Activated naive CD8-positive, alpha-beta T cell treated with anti-CD3 and anti-CD28 coated beads for 36 hours (primary cell): ENCODE measurements around the gene PLCD1. TPM values are rescaled to one million over a fixed set of nuclear protein-coding genes. Genes with fewer than 3 reads are reported as not detected.
"Not testable (repeated sequence)": the region's sequence is repeated elsewhere in the genome, so short reads cannot be mapped to it uniquely, and the experiment has no call there.

ENCODE experiments used
- DNase-seq: peaks from one replicate; pipeline ENCODE4 v3.0.0; 2021
- H3K27ac Mint-ChIP-seq: one replicate; pipeline ENCODE4 v1.8.0; 2022; ENCODE audit warnings: mild to moderate bottlenecking, moderate library complexity, mixed read lengths
- H3K27me3 Mint-ChIP-seq: one replicate; pipeline ENCODE4 v1.8.0; 2022; ENCODE audit warnings: mild to moderate bottlenecking, mixed read lengths
- H3K36me3 Mint-ChIP-seq: one replicate; pipeline ENCODE4 v1.8.0; 2021; ENCODE audit warnings: mild to moderate bottlenecking, mixed read lengths
- H3K4me1 Mint-ChIP-seq: one replicate; pipeline ENCODE4 v1.8.0; 2021; ENCODE audit warnings: mixed read lengths
- H3K4me3 Mint-ChIP-seq: one replicate; pipeline ENCODE4 v1.8.0; 2022; ENCODE audit warnings: mild to moderate bottlenecking, moderate library complexity, mixed read lengths
- H3K9me3 Mint-ChIP-seq: one replicate; pipeline ENCODE4 v1.8.0; 2022; ENCODE audit warnings: mixed read lengths
- total RNA-seq, 2 experiments: library from RNA; stranded (reverse); gene quantifications; one replicate each; pipeline ENCODE4 v1.2.3, GENCODE V29; 2021

Gene PLCD1
- total RNA-seq, 2 experiments from 2014 or later, result 5.7 to 9.1 TPM

- Mint-ChIP-seq H3K36me3 (no peaks in the 10 kb centered on the region), H3K27me3 (no peaks in the 10 kb centered on the region), H3K27ac (no peak overlapping the region), H3K9me3 (no peaks in the 10 kb centered on the region), H3K4me3 (no peak overlapping the region), H3K4me1 (no peaks in the 10 kb centered on the region)
- DNase-seq, result no peak
Observed at GRCh38 chr3:38046027-38046426, 16.6 kb upstream of the PLCD1 start.

- Mint-ChIP-seq H3K27me3 (peaks cover 3% of the 10 kb centered on the region), H3K4me3 (no peak overlapping the region), H3K36me3 (no peaks in the 10 kb centered on the region), H3K27ac (no peak overlapping the region), H3K9me3 (peaks cover 2% of the 10 kb centered on the region), H3K4me1 (peaks cover 20% of the 10 kb centered on the region)
- DNase-seq, result no peak
Observed at GRCh38 chr3:38043486-38043885, 14.0 kb upstream of the PLCD1 start.

- peaks cover 9% of the 10 kb centered on the region for H3K9me3 Mint-ChIP-seq
- no peak for DNase-seq
- peaks cover 8% of the 10 kb centered on the region for H3K36me3 Mint-ChIP-seq
- H3K27me3 Mint-ChIP-seq, result peaks cover 3% of the 10 kb centered on the region
- H3K27ac Mint-ChIP-seq, result no peak overlapping the region
- peaks cover 27% of the 10 kb centered on the region for H3K4me1 Mint-ChIP-seq
- peak overlapping the region; percentile 70 for H3K4me3 Mint-ChIP-seq
Observed at GRCh38 chr3:38040401-38040800, 11.0 kb upstream of the PLCD1 start.

GRCh38 chr3:38039899-38040261 lies 10.4 kb upstream of the PLCD1 start:
- peaks cover 8% of the 10 kb centered on the region for H3K36me3 Mint-ChIP-seq
- H3K4me1 Mint-ChIP-seq, result peaks cover 27% of the 10 kb centered on the region
- no peak for DNase-seq
- H3K4me3 Mint-ChIP-seq, result peak overlapping the region; percentile 70
- H3K27ac Mint-ChIP-seq, result peak overlapping the region; percentile 88
- H3K27me3 Mint-ChIP-seq, result peaks cover 3% of the 10 kb centered on the region
- peaks cover 9% of the 10 kb centered on the region for H3K9me3 Mint-ChIP-seq

GRCh38 chr3:38039101-38039898 lies 9.9 kb upstream of the PLCD1 start, which contains the start of gene DLEC1:
TSS of gene DLEC1 (plus strand) at chr3:38039208. CDS start at chr3:38039226, 18 bp downstream.
- peak; percentile 84 for DNase-seq
- H3K27ac Mint-ChIP-seq, result peak within 1 kb of the TSS; percentile 88
- peak within 1 kb of the TSS; percentile 70 for H3K4me3 Mint-ChIP-seq
- peaks cover 8% of the 10 kb centered on the region for H3K36me3 Mint-ChIP-seq
- peaks cover 9% of the 10 kb centered on the region for H3K9me3 Mint-ChIP-seq
- peaks cover 7% of the 10 kb centered on the region for H3K27me3 Mint-ChIP-seq
- peaks cover 27% of the 10 kb centered on the region for H3K4me1 Mint-ChIP-seq

- peaks cover 10% of the 10 kb centered on the region for H3K27me3 Mint-ChIP-seq
- H3K4me3 Mint-ChIP-seq, result peak overlapping the region; percentile 70
- peaks cover 8% of the 10 kb centered on the region for H3K36me3 Mint-ChIP-seq
- DNase-seq, result peak; percentile 37
- H3K4me1 Mint-ChIP-seq, result peaks cover 27% of the 10 kb centered on the region
- H3K27ac Mint-ChIP-seq, result peak overlapping the region; percentile 88
- peaks cover 9% of the 10 kb centered on the region for H3K9me3 Mint-ChIP-seq
Observed at GRCh38 chr3:38038447-38038911, 9.0 kb upstream of the PLCD1 start.

GRCh38 chr3:38036906-38037305 lies 7.5 kb upstream of the PLCD1 start:
- no peak for DNase-seq
- Mint-ChIP-seq H3K9me3 (peaks cover 9% of the 10 kb centered on the region), H3K4me3 (no peak overlapping the region), H3K27ac (no peak overlapping the region), H3K4me1 (peaks cover 27% of the 10 kb centered on the region), H3K27me3 (peaks cover 15% of the 10 kb centered on the region), H3K36me3 (peaks cover 8% of the 10 kb centered on the region)

GRCh38 chr3:38036286-38036685 lies 6.8 kb upstream of the PLCD1 start:
- H3K4me1 Mint-ChIP-seq, result peaks cover 31% of the 10 kb centered on the region
- H3K27me3 Mint-ChIP-seq, result peaks cover 20% of the 10 kb centered on the region
- no peak overlapping the region for H3K4me3 Mint-ChIP-seq
- no peak overlapping the region for H3K27ac Mint-ChIP-seq
- peaks cover 8% of the 10 kb centered on the region for H3K36me3 Mint-ChIP-seq
- DNase-seq, result no peak
- H3K9me3 Mint-ChIP-seq, result peaks cover 9% of the 10 kb centered on the region

GRCh38 chr3:38034335-38034734 lies 4.9 kb upstream of the PLCD1 start:
- not testable (repeated sequence) for H3K27ac Mint-ChIP-seq, H3K9me3 Mint-ChIP-seq, DNase-seq, H3K36me3 Mint-ChIP-seq, H3K4me3 Mint-ChIP-seq
- H3K27me3 Mint-ChIP-seq, result peaks cover 30% of the 10 kb centered on the region
- H3K4me1 Mint-ChIP-seq, result peaks cover 24% of the 10 kb centered on the region

GRCh38 chr3:38033586-38033985 lies 4.1 kb upstream of the PLCD1 start:
- H3K27ac Mint-ChIP-seq, H3K36me3 Mint-ChIP-seq, H3K9me3 Mint-ChIP-seq, H3K4me3 Mint-ChIP-seq, DNase-seq: not testable (repeated sequence)
- Mint-ChIP-seq H3K27me3 (peaks cover 31% of the 10 kb centered on the region), H3K4me1 (peaks cover 16% of the 10 kb centered on the region)

GRCh38 chr3:38032328-38032865 lies 3.0 kb upstream of the PLCD1 start:
- DNase-seq, result no peak
- H3K9me3 Mint-ChIP-seq, result no peaks in the 10 kb centered on the region
- peaks cover 42% of the 10 kb centered on the region for H3K27me3 Mint-ChIP-seq
- H3K27ac Mint-ChIP-seq, result no peak overlapping the region
- H3K36me3 Mint-ChIP-seq, result no peaks in the 10 kb centered on the region
- peaks cover 8% of the 10 kb centered on the region for H3K4me1 Mint-ChIP-seq
- H3K4me3 Mint-ChIP-seq, result no peak overlapping the region

GRCh38 chr3:38031022-38031994 lies 1.9 kb upstream of the PLCD1 start:
- Mint-ChIP-seq H3K27me3 (peaks cover 42% of the 10 kb centered on the region), H3K27ac (no peak overlapping the region), H3K9me3 (no peaks in the 10 kb centered on the region)

GRCh38 chr3:38030126-38031021 lies 932 bp upstream of the PLCD1 start:
- H3K9me3 Mint-ChIP-seq, result no peaks in the 10 kb centered on the region

More at GRCh38 chr3:38031022-38031994, 1.9 kb upstream of the PLCD1 start:
- no peak for DNase-seq
- H3K4me1 Mint-ChIP-seq, result peaks cover 8% of the 10 kb centered on the region
- H3K4me3 Mint-ChIP-seq, result peak overlapping the region; percentile 9
- H3K36me3 Mint-ChIP-seq, result no peaks in the 10 kb centered on the region

More at GRCh38 chr3:38030126-38031021, 932 bp upstream of the PLCD1 start:
- H3K4me1 Mint-ChIP-seq, result peaks cover 13% of the 10 kb centered on the region
- H3K36me3 Mint-ChIP-seq, result no peaks in the 10 kb centered on the region
- no peak for DNase-seq
- peaks cover 42% of the 10 kb centered on the region for H3K27me3 Mint-ChIP-seq
- no peak overlapping the region for H3K4me3 Mint-ChIP-seq
- no peak overlapping the region for H3K27ac Mint-ChIP-seq
